HG02571 (cell line): Measurements from ENCODE around the gene MAST3.

Experiments used
- ATAC-seq: cut with Tn5 transposase; IDR thresholded peaks from one replicate; pipeline ENCODE4 v1.9.1; 2021; ENCODE audit warnings: mild to moderate bottlenecking, moderate library complexity; ENCODE audit not compliant: unreplicated experiment

Gene MAST3

GRCh38 chr19:18097217-18097992 lies at the start of gene MAST3:
Gene MAST3, plus strand, starts transcription at chr19:18097778. Its CDS starts 15 bp downstream, at chr19:18097793.
- no peak for ATAC-seq

- ATAC-seq, result no peak
Measured at GRCh38 chr19:18049385-18049784, 48.2 kb upstream of the MAST3 start.

- ATAC-seq, result no peak
Measured at GRCh38 chr19:18051887-18052286, 45.7 kb upstream of the MAST3 start.

GRCh38 chr19:18053576-18054219 lies 43.9 kb upstream of the MAST3 start:
- ATAC-seq, result no peak

- no peak for ATAC-seq
Measured at GRCh38 chr19:18055967-18056366, 41.6 kb upstream of the MAST3 start.

GRCh38 chr19:18057557-18057956 lies 40.0 kb upstream of the MAST3 start:
- ATAC-seq, result no peak

GRCh38 chr19:18058208-18059009 lies 39.2 kb upstream of the MAST3 start:
- no peak for ATAC-seq

- ATAC-seq, result no peak
Measured at GRCh38 chr19:18059297-18059696, 38.3 kb upstream of the MAST3 start.

GRCh38 chr19:18059902-18060301 lies 37.7 kb upstream of the MAST3 start:
- no peak for ATAC-seq

GRCh38 chr19:18060472-18060871 lies 37.1 kb upstream of the MAST3 start:
- ATAC-seq, result no peak

GRCh38 chr19:18062028-18062427 lies 35.5 kb upstream of the MAST3 start:
- ATAC-seq, result no peak

GRCh38 chr19:18063463-18063862 lies 34.1 kb upstream of the MAST3 start:
- no peak for ATAC-seq

GRCh38 chr19:18065173-18065495 lies 32.4 kb upstream of the MAST3 start:
- ATAC-seq, result no peak

- no peak for ATAC-seq
Measured at GRCh38 chr19:18068395-18068794, 29.2 kb upstream of the MAST3 start.

- no peak for ATAC-seq
Measured at GRCh38 chr19:18069383-18069782, 28.2 kb upstream of the MAST3 start.

GRCh38 chr19:18070181-18070580 lies 27.4 kb upstream of the MAST3 start:
- no peak for ATAC-seq

- no peak for ATAC-seq
Measured at GRCh38 chr19:18072335-18072734, 25.2 kb upstream of the MAST3 start.

GRCh38 chr19:18073197-18073596 lies 24.4 kb upstream of the MAST3 start:
- no peak for ATAC-seq

GRCh38 chr19:18074192-18074591 lies 23.4 kb upstream of the MAST3 start:
- ATAC-seq, result no peak

- no peak for ATAC-seq
Measured at GRCh38 chr19:18083929-18084684, 13.5 kb upstream of the MAST3 start.
